Measurements from ENCODE around the gene SGCA. TPM values are rescaled to one million over a fixed set of nuclear protein-coding genes. Genes with fewer than 3 reads are reported as not detected.

Gene SGCA
- total and polyA plus RNA-seq, 2 of the 13 experiments (the other 11 are each of a cell fraction or from before 2014, with no cell fraction given): not detected

- 0 out of 2 replicates have a peak, but pooled peaks have one; percentile 43 for TF ChIP-seq ZNF275 (CRISPR knock-in tag; IDR thresholded peaks at IDR 0.05; ENCODE audit: borderline replicate concordance)
- 0 out of 2 replicates have a peak, but pooled peaks have one; percentile 28 for TF ChIP-seq ZNF839 (CRISPR knock-in tag; IDR thresholded peaks at IDR 0.05; ENCODE audit: borderline replicate concordance)
- no peak for TF ChIP-seq RBM22 (optimal IDR thresholded peaks at IDR 0.05; ENCODE audit: low read length)
- TF ChIP-seq SETDB1 (CRISPR knock-in tag; IDR thresholded peaks at IDR 0.05; ENCODE audit: borderline replicate concordance): no peak
- peak; percentile 88 for TF ChIP-seq ZNF121 (CRISPR knock-in tag; IDR thresholded peaks at IDR 0.05)
- TF ChIP-seq ARID2 (CRISPR knock-in tag; IDR thresholded peaks at IDR 0.05; ENCODE audit: borderline replicate concordance): no peak
- TF ChIP-seq ATF4 (CRISPR knock-in tag; IDR thresholded peaks at IDR 0.05): 0 out of 4 replicates have a peak, but pooled peaks of 1 of the 2 experiments have one; percentile 31
- no peak for TF ChIP-seq ELF4 (CRISPR knock-in tag; IDR thresholded peaks at IDR 0.05; ENCODE audit: borderline replicate concordance)
- no peak; the same call in 1 of the 2 replicates for TF ChIP-seq HIVEP1 (CRISPR knock-in tag; IDR thresholded peaks at IDR 0.05)
- TF ChIP-seq ATF3 (CRISPR knock-in tag; IDR thresholded peaks at IDR 0.05): 0 out of 2 replicates have a peak, but pooled peaks have one; percentile 26
- TF ChIP-seq ZFP37 (CRISPR knock-in tag; IDR thresholded peaks at IDR 0.05; ENCODE audit: borderline replicate concordance): peak; percentile 8; the same call in 1 of the 2 replicates
- peak; percentile 71 for TF ChIP-seq UBTF (CRISPR knock-in tag; IDR thresholded peaks at IDR 0.05)
- peak; percentile 62 for TF ChIP-seq BCL6 (CRISPR knock-in tag; IDR thresholded peaks at IDR 0.05)
- TF ChIP-seq BCLAF1 (IDR thresholded peaks at IDR 0.05): no peak
- TF ChIP-seq SMAD1 (CRISPR knock-in tag; IDR thresholded peaks at IDR 0.05; ENCODE audit: borderline replicate concordance, low read depth): peak; percentile 88; the same call in 1 of the 2 replicates
- peak; percentile 69; the same call in 1 of the 2 replicates for TF ChIP-seq STAT6 (CRISPR knock-in tag; IDR thresholded peaks at IDR 0.05; ENCODE audit: borderline replicate concordance)
Measured at GRCh38 chr17:50161023-50161910, 4.5 kb upstream of the SGCA start (continued).
